Measurements from ENCODE around the gene FGF8.

Gene FGF8

DNA sequence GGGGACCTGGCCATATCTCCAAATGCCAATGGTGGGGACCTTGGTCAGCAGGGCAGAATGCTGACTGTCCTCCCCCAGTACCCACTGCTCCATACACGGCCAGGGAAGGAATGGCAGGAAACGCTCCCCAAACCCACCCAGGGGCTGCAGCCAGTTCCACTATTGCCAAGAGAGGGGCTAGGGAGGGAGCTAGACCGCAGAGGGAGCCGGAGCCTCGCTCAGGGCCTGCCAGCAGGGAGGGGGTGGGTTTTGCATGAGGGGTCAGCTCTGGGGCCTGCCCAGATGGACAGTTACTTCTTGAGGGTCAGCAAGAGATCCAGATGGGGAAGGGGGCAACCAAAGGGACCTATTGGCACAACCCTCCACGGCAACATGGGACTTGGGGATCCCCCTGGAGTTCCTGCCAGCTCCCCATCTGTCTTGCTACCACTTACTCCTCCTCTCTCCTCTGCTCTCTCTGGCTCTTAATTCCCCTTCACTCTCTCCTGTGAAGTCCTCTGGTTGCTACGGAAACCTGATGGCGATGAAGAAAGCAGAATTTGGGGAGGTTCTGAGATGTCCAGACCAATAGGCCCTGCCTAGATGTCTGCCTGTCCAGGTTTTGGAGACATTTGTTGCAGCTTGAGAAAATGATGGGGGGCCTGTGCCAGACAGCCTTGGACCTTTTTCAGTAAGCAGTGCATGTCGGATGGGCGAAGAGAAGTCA, 12.6 kb downstream of the FGF8 start:
- Histone ChIP-seq H3K9ac (ENCODE audit: low read length) (no peak overlapping the region), H4K20me1 (ENCODE audit: insufficient read depth, low read length) (no peaks in the 10 kb centered on the region), H2AFZ (ENCODE audit: low read depth, low read length) (no peak overlapping the region), H3K4me2 (ENCODE audit: low read length) (no peak overlapping the region), H3K27ac (ENCODE audit: low read length) (no peak overlapping the region), H3K79me2 (ENCODE audit: low read length) (no peaks in the 10 kb centered on the region), H3K9me3 (ENCODE audit: insufficient read depth, low read length) (no peaks in the 10 kb centered on the region), H3K27me3 (ENCODE audit: low read depth, low read length) (no peaks in the 10 kb centered on the region), H3K36me3 (replicated peaks; ENCODE audit: low read depth, low read length) (no peaks in the 10 kb centered on the region), H3K4me3 (ENCODE audit: low read length) (no peak overlapping the region), H3K4me1 (ENCODE audit: low read length) (no peaks in the 10 kb centered on the region)
- TF ChIP-seq, protein P1, sequence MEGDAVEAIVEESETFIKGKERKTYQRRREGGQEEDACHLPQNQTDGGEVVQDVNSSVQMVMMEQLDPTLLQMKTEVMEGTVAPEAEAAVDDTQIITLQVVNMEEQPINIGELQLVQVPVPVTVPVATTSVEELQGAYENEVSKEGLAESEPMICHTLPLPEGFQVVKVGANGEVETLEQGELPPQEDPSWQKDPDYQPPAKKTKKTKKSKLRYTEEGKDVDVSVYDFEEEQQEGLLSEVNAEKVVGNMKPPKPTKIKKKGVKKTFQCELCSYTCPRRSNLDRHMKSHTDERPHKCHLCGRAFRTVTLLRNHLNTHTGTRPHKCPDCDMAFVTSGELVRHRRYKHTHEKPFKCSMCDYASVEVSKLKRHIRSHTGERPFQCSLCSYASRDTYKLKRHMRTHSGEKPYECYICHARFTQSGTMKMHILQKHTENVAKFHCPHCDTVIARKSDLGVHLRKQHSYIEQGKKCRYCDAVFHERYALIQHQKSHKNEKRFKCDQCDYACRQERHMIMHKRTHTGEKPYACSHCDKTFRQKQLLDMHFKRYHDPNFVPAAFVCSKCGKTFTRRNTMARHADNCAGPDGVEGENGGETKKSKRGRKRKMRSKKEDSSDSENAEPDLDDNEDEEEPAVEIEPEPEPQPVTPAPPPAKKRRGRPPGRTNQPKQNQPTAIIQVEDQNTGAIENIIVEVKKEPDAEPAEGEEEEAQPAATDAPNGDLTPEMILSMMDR (IDR thresholded peaks at IDR 0.05; ENCODE audit: low read depth, low read length), result no peak
- no peak for TF ChIP-seq EZH2phosphoT487 (IDR thresholded peaks at IDR 0.05; ENCODE audit: low read depth)

- H3K27ac ChIP-seq (ENCODE audit: low read length), result no peak overlapping the region
- no peak for TF ChIP-seq EZH2phosphoT487 (IDR thresholded peaks at IDR 0.05; ENCODE audit: low read depth)
- TF ChIP-seq, protein P1 (IDR thresholded peaks at IDR 0.05; ENCODE audit: low read depth, low read length), result no peak
These were observed 13.2 kb downstream of the FGF8 start for GRCh38 chr10:101762736-101763135.

DNA sequence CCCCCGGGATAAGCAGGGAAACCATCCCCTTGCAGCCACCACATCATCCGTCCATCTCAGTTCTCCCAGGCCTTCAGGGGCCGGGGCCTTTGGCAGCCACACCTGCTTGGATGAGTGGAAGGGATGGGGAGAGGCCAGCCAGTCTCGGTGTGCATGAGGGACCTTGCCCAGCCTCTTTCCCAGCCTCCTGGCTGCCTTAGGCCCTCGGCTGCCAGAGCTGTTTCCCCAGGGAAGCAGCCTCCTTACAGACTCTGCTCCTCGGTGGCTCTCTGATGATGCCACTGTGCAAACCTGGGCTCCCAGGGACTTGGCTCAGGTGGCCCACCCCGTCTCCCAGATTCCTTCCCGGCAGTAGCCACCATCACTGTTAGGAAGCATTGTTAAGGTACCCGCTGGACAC, 14.7 kb downstream of the FGF8 start:
- H3K9ac ChIP-seq (ENCODE audit: low read length), result no peak overlapping the region
- no peaks in the 10 kb centered on the region for H3K9me3 ChIP-seq (ENCODE audit: insufficient read depth, low read length)
- no peaks in the 10 kb centered on the region for H3K27me3 ChIP-seq (ENCODE audit: low read depth, low read length)
- no peaks in the 10 kb centered on the region for H4K20me1 ChIP-seq (ENCODE audit: insufficient read depth, low read length)
- no peaks in the 10 kb centered on the region for H3K36me3 ChIP-seq (replicated peaks; ENCODE audit: low read depth, low read length)
- peaks cover 3% of the 10 kb centered on the region; the same call in 1 of the 2 replicates for H3K4me1 ChIP-seq (ENCODE audit: low read length)
- H3K27ac ChIP-seq (ENCODE audit: low read length), result no peak overlapping the region
- no peak overlapping the region for H3K4me2 ChIP-seq (ENCODE audit: low read length)
- no peak for TF ChIP-seq EZH2phosphoT487 (IDR thresholded peaks at IDR 0.05; ENCODE audit: low read depth)
- TF ChIP-seq, protein P1 (IDR thresholded peaks at IDR 0.05; ENCODE audit: low read depth, low read length), result no peak
- H3K79me2 ChIP-seq (ENCODE audit: low read length), result no peaks in the 10 kb centered on the region
- H3K4me3 ChIP-seq (ENCODE audit: low read length), result no peak overlapping the region
- H2AFZ ChIP-seq (ENCODE audit: low read depth, low read length), result no peak overlapping the region

More at GRCh38 chr10:101762736-101763135, 13.2 kb downstream of the FGF8 start:
- Histone ChIP-seq H3K9me3 (ENCODE audit: insufficient read depth, low read length) (no peaks in the 10 kb centered on the region), H3K4me1 (ENCODE audit: low read length) (no peaks in the 10 kb centered on the region), H3K9ac (ENCODE audit: low read length) (no peak overlapping the region), H4K20me1 (ENCODE audit: insufficient read depth, low read length) (no peaks in the 10 kb centered on the region), H2AFZ (ENCODE audit: low read depth, low read length) (no peak overlapping the region), H3K27me3 (ENCODE audit: low read depth, low read length) (no peaks in the 10 kb centered on the region), H3K79me2 (ENCODE audit: low read length) (no peaks in the 10 kb centered on the region), H3K4me3 (ENCODE audit: low read length) (no peak overlapping the region), H3K4me2 (ENCODE audit: low read length) (no peak overlapping the region), H3K36me3 (replicated peaks; ENCODE audit: low read depth, low read length) (no peaks in the 10 kb centered on the region)

DNA sequence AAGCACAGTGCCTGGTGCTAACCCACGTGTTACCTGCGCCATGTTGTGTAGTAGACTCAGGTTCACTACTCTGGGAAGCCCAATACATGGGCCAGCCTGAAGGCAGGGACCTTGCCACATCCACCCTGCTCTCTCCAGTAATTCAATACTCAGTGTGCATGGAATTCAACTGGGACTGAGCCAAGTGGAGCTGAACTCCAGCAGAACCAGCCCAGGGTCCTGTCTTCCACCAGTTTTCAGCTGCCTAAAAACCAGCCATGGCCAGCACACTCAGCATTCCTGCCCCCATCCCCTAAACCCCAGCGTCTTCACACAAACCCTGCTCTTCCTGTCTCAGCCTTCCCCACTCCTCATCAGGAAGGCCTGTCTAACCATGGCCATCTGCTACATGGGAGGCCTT, 15.4 kb downstream of the FGF8 start:
- Histone ChIP-seq H2AFZ (ENCODE audit: low read depth, low read length) (no peak overlapping the region), H3K4me2 (ENCODE audit: low read length) (no peak overlapping the region), H4K20me1 (ENCODE audit: insufficient read depth, low read length) (no peaks in the 10 kb centered on the region), H3K4me1 (ENCODE audit: low read length) (peaks cover 4% of the 10 kb centered on the region; the same call in 1 of the 2 replicates), H3K9me3 (ENCODE audit: insufficient read depth, low read length) (no peaks in the 10 kb centered on the region), H3K9ac (ENCODE audit: low read length) (no peak overlapping the region), H3K27me3 (ENCODE audit: low read depth, low read length) (no peaks in the 10 kb centered on the region), H3K27ac (ENCODE audit: low read length) (no peak overlapping the region), H3K4me3 (ENCODE audit: low read length) (no peak overlapping the region), H3K36me3 (replicated peaks; ENCODE audit: low read depth, low read length) (no peaks in the 10 kb centered on the region), H3K79me2 (ENCODE audit: low read length) (no peaks in the 10 kb centered on the region)
- no peak for TF ChIP-seq EZH2phosphoT487 (IDR thresholded peaks at IDR 0.05; ENCODE audit: low read depth)
- TF ChIP-seq, protein P1 (IDR thresholded peaks at IDR 0.05; ENCODE audit: low read depth, low read length), result no peak
